Liver (tissue), 9 donors: ENCODE measurements around the gene OR4Q2. TPM values are rescaled to one million over a fixed set of nuclear protein-coding genes. Genes with fewer than 3 reads are reported as not detected.

ENCODE experiments used
- DNase-seq: peaks from one replicate; pipeline ENCODE4 v3.0.0-alpha.2; 2017; ENCODE audit warnings: low spot score
- H3K27ac ChIP-seq, 2 donors: one replicate each; pipeline ENCODE4 v1.7.0; 2013; ENCODE audit warnings: inconsistent platforms in 2 of 2, low read length in 2 of 2, control low read depth in 1 of 2, low read depth in 1 of 2, mild to moderate bottlenecking in 1 of 2
- H3K27me3 ChIP-seq, 4 donors: one replicate each; pipeline versions ENCODE4 v1.6.1 to v1.7.0; 2013; ENCODE audit warnings: low read length in 3 of 4, inconsistent platforms in 1 of 4, mild to moderate bottlenecking in 1 of 4, moderate library complexity in 1 of 4; ENCODE audit not compliant: control insufficient read depth in 4 of 4, insufficient read depth in 4 of 4
- H3K36me3 ChIP-seq, 4 donors: one replicate each; pipeline versions ENCODE4 v1.6.1 to v1.7.0; 2013; ENCODE audit warnings: low read length in 3 of 4, mild to moderate bottlenecking in 3 of 4, low read depth in 1 of 4, moderate library complexity in 1 of 4; ENCODE audit not compliant: control insufficient read depth in 4 of 4, insufficient read depth in 3 of 4
- H3K4me1 ChIP-seq, 4 donors: one replicate each; pipeline versions ENCODE4 v1.6.1 to v1.7.0; 2013; ENCODE audit warnings: low read length in 3 of 4, mild to moderate bottlenecking in 3 of 4, moderate library complexity in 1 of 4; ENCODE audit not compliant: control insufficient read depth in 4 of 4, insufficient read depth in 4 of 4
- H3K4me3 ChIP-seq, 3 donors: one replicate each; pipeline versions ENCODE4 v1.6.1 to v1.7.0; 2013; ENCODE audit warnings: low read length in 3 of 3, control low read depth in 1 of 3, low read depth in 1 of 3, mild to moderate bottlenecking in 1 of 3
- H3K9ac ChIP-seq, 2 donors: one replicate each; pipeline ENCODE4 v1.7.0; 2013; ENCODE audit warnings: low read length in 2 of 2, mild to moderate bottlenecking in 2 of 2, moderate library complexity in 2 of 2, control low read depth in 1 of 2, low read depth in 1 of 2
- H3K9me3 ChIP-seq, 4 donors: one replicate each; pipeline versions ENCODE4 v1.6.1 to v1.7.0; 2013; ENCODE audit warnings: low read length in 3 of 4; ENCODE audit not compliant: control insufficient read depth in 4 of 4
- CTCF ChIP-seq: fragments of 150-350 bp; IDR thresholded peaks from 2 replicates; pipeline ENCODE4 v1.5.1; 2017; ENCODE audit warnings: improper control_type of control experiment, low read depth, low read length; ENCODE audit not compliant: missing input control
- FOXA2 ChIP-seq: IDR thresholded peaks from 2 replicates; pipeline ENCODE4 v1.6.1; 2016; ENCODE audit warnings: antibody characterized with exemption
- HNF4A ChIP-seq, 2 donors: conservative IDR thresholded peaks; 2 replicates each; pipeline ENCODE4 v1.6.1; 2016; ENCODE audit warnings: antibody characterized with exemption in 2 of 2, mild to moderate bottlenecking in 2 of 2
- HNF4G ChIP-seq: IDR thresholded peaks from 2 replicates; pipeline ENCODE4 v1.6.1; 2016; ENCODE audit warnings: antibody characterized with exemption
- MAX ChIP-seq: IDR thresholded peaks from 2 replicates; pipeline ENCODE4 v1.6.1; 2016; ENCODE audit warnings: antibody characterized with exemption
- RAD21 ChIP-seq, 2 donors: IDR thresholded peaks; 2 replicates each; pipeline ENCODE4 v1.6.1; 2016; ENCODE audit warnings: antibody characterized with exemption in 2 of 2, mild to moderate bottlenecking in 2 of 2
- RXRA ChIP-seq, 2 donors: IDR thresholded peaks; 2 replicates each; pipeline ENCODE4 v1.6.1; 2017 to 2018; ENCODE audit warnings: antibody characterized with exemption in 2 of 2, mild to moderate bottlenecking in 1 of 2
- SP1 ChIP-seq: IDR thresholded peaks from 2 replicates; pipeline ENCODE4 v1.6.1; 2018; ENCODE audit warnings: antibody characterized with exemption, mild to moderate bottlenecking
- YY1 ChIP-seq: IDR thresholded peaks from 2 replicates; pipeline ENCODE4 v1.6.1; 2016; ENCODE audit warnings: antibody characterized with exemption, mild to moderate bottlenecking
- WGBS: extraction: QIAGEN DNeasy Blood & Tissue Kit; methylation state at CpG from one replicate; pipeline ENCODE4 v1.1.7; 2013; 5-methylcytosine and 5-hydroxymethylcytosine counted together
- polyA plus RNA-seq, 2 donors: library from polyadenylated mRNA; stranded (reverse) in 1 of 2; unstranded in 1 of 2; fragments of 200-250 nt in 1 of 2; fragments of >200 nt in 1 of 2; fragmentation: Nextera tagmentation in 1 of 2; extraction: Ambion mirVana in 1 of 2; gene quantifications; one replicate each; pipeline versions ENCODE4 v1.2.1 to v1.2.3, GENCODE V29; 2013 to 2015
- total RNA-seq, 2 donors: library from RNA; depleted of rRNA; stranded (reverse); fragments of >200 nt; gene quantifications; one replicate each; pipeline ENCODE4 v1.2.3, GENCODE V29; 2014
- TF ChIP-seq, protein P1 (sequence below): IDR thresholded peaks from 2 replicates; pipeline ENCODE4 v1.6.1; 2016; ENCODE audit warnings: antibody characterized with exemption, mild to moderate bottlenecking
- TF ChIP-seq, protein P2 (sequence below): IDR thresholded peaks from 2 replicates; pipeline ENCODE4 v1.6.1; 2016; ENCODE audit warnings: antibody characterized with exemption
- donor health status: healthy.
- donor health status: healthy.
- donor health status: healthy.
- donor health status: healthy.
- donor health status: healthy.

The OR4Q2 gene
- total and polyA plus RNA-seq, 4 donors, result not detected

DNA sequence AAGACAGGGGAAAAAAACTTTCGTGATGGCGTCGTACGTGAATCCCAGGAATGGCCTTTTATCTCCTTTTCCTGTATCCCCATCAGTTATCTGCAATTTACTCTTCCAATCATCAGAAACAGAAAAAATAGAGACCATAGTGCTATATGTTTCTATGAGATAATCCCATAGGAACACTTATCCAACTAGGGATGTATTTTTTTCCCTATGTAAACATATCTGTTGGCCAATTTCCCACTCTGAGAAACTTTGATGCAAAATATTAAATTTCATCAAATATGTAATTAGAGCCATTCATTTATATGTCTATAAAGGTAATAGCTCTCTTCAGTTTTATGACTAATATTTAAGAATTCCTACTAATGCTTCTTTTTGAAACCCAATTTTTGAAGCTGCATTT lies 34.0 kb downstream of the OR4Q2 start, which contains the start of gene OR4K13:
Gene OR4K13 (minus strand): TSS at position 101 of the 400 bp plus-strand sequence. CDS start 1,280 bp downstream, outside the sequence.
- H3K9ac ChIP-seq, result no peak within 1 kb of the TSS
- 86% methylated on average over 4 of the region's 4 CpGs for WGBS
- H3K27ac ChIP-seq, result no peak within 1 kb of the TSS
- TF ChIP-seq RAD21 (IDR thresholded peaks at IDR 0.05), result no peak
- no peak for TF ChIP-seq RXRA (IDR thresholded peaks at IDR 0.05)
- no peak for TF ChIP-seq YY1
- TF ChIP-seq HNF4G, result no peak
- no peak for TF ChIP-seq HNF4A (conservative IDR thresholded peaks at IDR 0.05)
- no peaks in the 10 kb centered on the region for H3K27me3 ChIP-seq
- no peak for DNase-seq
- no peaks in the 10 kb centered on the region for H3K4me1 ChIP-seq
- no peak within 1 kb of the TSS for H3K4me3 ChIP-seq
- H3K36me3 ChIP-seq, result no peaks in the 10 kb centered on the region
- no peaks in the 10 kb centered on the region for H3K9me3 ChIP-seq

DNA sequence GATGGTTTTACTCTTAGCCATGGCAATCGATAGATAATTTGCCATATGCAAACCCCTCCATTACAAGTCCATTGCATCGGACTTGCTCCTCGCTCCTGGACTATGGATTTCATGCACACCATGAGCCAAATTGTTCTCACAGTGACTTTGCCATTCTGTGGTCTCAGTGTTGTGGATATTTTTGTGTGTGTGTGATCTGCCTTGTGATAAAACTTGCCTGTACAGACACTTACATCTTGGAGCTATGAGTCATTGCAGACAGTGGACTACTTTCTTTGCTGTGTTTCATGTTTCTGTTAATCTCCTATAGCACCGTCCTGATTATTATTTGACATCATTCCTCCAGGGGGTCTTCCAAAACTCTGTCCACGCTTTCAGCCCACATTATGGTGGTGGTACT lies 42.3 kb downstream of the OR4Q2 start:
- Histone ChIP-seq H3K27ac (no peak overlapping the region), H3K9me3 (no peaks in the 10 kb centered on the region), H3K27me3 (no peaks in the 10 kb centered on the region), H3K4me3 (no peak overlapping the region), H3K4me1 (no peaks in the 10 kb centered on the region), H3K9ac (no peak overlapping the region), H3K36me3 (no peaks in the 10 kb centered on the region)
- no peak for TF ChIP-seq RXRA (IDR thresholded peaks at IDR 0.05)
- TF ChIP-seq MAX, result no peak
- TF ChIP-seq, protein P1, sequence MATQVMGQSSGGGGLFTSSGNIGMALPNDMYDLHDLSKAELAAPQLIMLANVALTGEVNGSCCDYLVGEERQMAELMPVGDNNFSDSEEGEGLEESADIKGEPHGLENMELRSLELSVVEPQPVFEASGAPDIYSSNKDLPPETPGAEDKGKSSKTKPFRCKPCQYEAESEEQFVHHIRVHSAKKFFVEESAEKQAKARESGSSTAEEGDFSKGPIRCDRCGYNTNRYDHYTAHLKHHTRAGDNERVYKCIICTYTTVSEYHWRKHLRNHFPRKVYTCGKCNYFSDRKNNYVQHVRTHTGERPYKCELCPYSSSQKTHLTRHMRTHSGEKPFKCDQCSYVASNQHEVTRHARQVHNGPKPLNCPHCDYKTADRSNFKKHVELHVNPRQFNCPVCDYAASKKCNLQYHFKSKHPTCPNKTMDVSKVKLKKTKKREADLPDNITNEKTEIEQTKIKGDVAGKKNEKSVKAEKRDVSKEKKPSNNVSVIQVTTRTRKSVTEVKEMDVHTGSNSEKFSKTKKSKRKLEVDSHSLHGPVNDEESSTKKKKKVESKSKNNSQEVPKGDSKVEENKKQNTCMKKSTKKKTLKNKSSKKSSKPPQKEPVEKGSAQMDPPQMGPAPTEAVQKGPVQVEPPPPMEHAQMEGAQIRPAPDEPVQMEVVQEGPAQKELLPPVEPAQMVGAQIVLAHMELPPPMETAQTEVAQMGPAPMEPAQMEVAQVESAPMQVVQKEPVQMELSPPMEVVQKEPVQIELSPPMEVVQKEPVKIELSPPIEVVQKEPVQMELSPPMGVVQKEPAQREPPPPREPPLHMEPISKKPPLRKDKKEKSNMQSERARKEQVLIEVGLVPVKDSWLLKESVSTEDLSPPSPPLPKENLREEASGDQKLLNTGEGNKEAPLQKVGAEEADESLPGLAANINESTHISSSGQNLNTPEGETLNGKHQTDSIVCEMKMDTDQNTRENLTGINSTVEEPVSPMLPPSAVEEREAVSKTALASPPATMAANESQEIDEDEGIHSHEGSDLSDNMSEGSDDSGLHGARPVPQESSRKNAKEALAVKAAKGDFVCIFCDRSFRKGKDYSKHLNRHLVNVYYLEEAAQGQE, result no peak
- TF ChIP-seq RAD21 (IDR thresholded peaks at IDR 0.05), result no peak
- TF ChIP-seq, protein P2, sequence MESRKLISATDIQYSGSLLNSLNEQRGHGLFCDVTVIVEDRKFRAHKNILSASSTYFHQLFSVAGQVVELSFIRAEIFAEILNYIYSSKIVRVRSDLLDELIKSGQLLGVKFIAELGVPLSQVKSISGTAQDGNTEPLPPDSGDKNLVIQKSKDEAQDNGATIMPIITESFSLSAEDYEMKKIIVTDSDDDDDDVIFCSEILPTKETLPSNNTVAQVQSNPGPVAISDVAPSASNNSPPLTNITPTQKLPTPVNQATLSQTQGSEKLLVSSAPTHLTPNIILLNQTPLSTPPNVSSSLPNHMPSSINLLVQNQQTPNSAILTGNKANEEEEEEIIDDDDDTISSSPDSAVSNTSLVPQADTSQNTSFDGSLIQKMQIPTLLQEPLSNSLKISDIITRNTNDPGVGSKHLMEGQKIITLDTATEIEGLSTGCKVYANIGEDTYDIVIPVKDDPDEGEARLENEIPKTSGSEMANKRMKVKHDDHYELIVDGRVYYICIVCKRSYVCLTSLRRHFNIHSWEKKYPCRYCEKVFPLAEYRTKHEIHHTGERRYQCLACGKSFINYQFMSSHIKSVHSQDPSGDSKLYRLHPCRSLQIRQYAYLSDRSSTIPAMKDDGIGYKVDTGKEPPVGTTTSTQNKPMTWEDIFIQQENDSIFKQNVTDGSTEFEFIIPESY, result no peak
- no peak for TF ChIP-seq SP1
- TF ChIP-seq CTCF, result no peak
- TF ChIP-seq FOXA2, result no peak
- no peak for DNase-seq
- 58% methylated on average over 5 of the region's 5 CpGs for WGBS
